Measurements from ENCODE around the gene UPK3A.

The UPK3A gene

DNA sequence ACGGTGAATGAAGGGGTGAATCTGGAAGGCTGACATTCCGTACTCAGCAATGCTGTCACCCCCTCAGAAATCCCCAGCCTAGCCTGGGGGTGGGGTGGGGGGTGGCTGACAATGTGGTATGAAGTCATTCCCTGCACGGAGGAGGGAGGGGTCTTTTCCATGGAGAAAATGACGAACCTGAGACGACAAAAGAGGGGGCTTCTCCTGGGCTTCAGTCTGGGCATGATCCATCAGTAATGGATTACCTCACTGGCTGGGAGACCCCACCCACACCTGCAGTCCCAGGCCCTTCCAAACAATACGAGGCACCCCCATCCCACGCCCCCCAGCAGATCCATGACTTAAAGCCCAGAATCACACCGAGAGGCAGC, 45.1 kb upstream of the UPK3A start:
- Histone ChIP-seq H3K27me3 (replicated peaks; ENCODE audit: insufficient read depth, low read length) (no peaks in the 10 kb centered on the region), H2AFZ (ENCODE audit: low read length) (no peak overlapping the region), H4K20me1 (ENCODE audit: insufficient read depth, low read length) (no peaks in the 10 kb centered on the region), H3K9me2 (replicated peaks; ENCODE audit: insufficient read depth, low read length) (no peaks in the 10 kb centered on the region), H3K36me3 (replicated peaks; ENCODE audit: insufficient read depth, low read length) (no peaks in the 10 kb centered on the region), H3F3A (ENCODE audit: insufficient read depth, low read length) (peaks cover 30% of the 10 kb centered on the region), H3K9ac (ENCODE audit: low read length) (peak overlapping the region; percentile 52; the same call in 1 of the 2 replicates), H3K4me3 (ENCODE audit: low read length) (peak overlapping the region; percentile 73), H3K4me1 (ENCODE audit: low read length) (peaks cover 52% of the 10 kb centered on the region), H3K4me2 (ENCODE audit: low read depth, low read length) (peak overlapping the region; percentile 87), H3K27ac (ENCODE audit: low read length) (no peak overlapping the region), H3K79me2 (ENCODE audit: low read length) (peaks cover 49% of the 10 kb centered on the region), H3K9me3 (replicated peaks; ENCODE audit: insufficient read depth, low read length) (no peaks in the 10 kb centered on the region)
- no peak for TF ChIP-seq EZH2phosphoT487 (IDR thresholded peaks at IDR 0.05; ENCODE audit: low read length)
- TF ChIP-seq, protein P1, sequence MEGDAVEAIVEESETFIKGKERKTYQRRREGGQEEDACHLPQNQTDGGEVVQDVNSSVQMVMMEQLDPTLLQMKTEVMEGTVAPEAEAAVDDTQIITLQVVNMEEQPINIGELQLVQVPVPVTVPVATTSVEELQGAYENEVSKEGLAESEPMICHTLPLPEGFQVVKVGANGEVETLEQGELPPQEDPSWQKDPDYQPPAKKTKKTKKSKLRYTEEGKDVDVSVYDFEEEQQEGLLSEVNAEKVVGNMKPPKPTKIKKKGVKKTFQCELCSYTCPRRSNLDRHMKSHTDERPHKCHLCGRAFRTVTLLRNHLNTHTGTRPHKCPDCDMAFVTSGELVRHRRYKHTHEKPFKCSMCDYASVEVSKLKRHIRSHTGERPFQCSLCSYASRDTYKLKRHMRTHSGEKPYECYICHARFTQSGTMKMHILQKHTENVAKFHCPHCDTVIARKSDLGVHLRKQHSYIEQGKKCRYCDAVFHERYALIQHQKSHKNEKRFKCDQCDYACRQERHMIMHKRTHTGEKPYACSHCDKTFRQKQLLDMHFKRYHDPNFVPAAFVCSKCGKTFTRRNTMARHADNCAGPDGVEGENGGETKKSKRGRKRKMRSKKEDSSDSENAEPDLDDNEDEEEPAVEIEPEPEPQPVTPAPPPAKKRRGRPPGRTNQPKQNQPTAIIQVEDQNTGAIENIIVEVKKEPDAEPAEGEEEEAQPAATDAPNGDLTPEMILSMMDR (IDR thresholded peaks at IDR 0.05; ENCODE audit: low read length) = no peak
- TF ChIP-seq EZH2 (optimal IDR thresholded peaks at IDR 0.05; ENCODE audit: low read depth, low read length) = no peak
- DNase-seq = no peak

DNA sequence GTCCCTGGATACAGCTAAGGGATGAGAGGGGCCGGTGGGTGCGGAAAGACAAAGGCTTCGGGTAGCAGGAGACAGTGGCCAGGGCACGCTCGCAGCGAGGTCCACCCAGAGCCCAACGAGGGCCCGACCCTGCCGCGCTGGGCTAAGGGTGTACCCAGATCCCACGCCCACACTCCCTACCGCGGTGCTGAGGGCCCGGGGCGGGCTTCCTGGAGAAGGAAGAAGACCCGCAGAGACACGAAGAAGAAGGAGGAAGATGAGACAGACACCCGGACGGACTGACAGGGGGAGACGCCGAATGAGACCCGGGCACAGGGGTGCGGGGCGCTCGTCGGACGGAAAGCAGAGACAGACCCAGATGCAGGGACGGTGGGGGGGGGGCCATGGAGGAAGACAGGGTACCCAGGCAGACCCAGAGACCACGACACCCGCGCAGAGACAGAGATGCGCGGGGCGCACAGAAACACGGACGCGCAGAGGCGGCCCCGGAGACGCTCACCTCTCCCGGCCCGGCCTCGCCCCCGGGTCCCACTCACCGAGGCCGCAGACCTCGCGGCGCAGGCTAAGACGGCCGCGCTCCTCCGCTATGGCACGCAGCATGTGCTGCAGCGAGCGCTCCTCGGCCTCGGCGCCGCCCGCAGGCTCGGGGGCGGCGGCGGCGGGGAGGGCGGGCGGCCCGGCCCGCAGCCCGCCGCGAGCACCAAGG, 44.5 kb upstream of the UPK3A start:
- Histone ChIP-seq H3K79me2 (ENCODE audit: low read length) (peaks cover 44% of the 10 kb centered on the region), H3K27me3 (replicated peaks; ENCODE audit: insufficient read depth, low read length) (no peaks in the 10 kb centered on the region), H2AFZ (ENCODE audit: low read length) (no peak overlapping the region), H3K9me3 (replicated peaks; ENCODE audit: insufficient read depth, low read length) (no peaks in the 10 kb centered on the region), H4K20me1 (ENCODE audit: insufficient read depth, low read length) (no peaks in the 10 kb centered on the region), H3F3A (ENCODE audit: insufficient read depth, low read length) (peaks cover 30% of the 10 kb centered on the region), H3K9ac (ENCODE audit: low read length) (peak overlapping the region; percentile 52), H3K4me2 (ENCODE audit: low read depth, low read length) (peak overlapping the region; percentile 87), H3K36me3 (replicated peaks; ENCODE audit: insufficient read depth, low read length) (no peaks in the 10 kb centered on the region), H3K9me2 (replicated peaks; ENCODE audit: insufficient read depth, low read length) (no peaks in the 10 kb centered on the region), H3K27ac (ENCODE audit: low read length) (no peak overlapping the region), H3K4me3 (ENCODE audit: low read length) (peak overlapping the region; percentile 73), H3K4me1 (ENCODE audit: low read length) (peaks cover 47% of the 10 kb centered on the region)
- no peak for DNase-seq
- TF ChIP-seq EZH2 (optimal IDR thresholded peaks at IDR 0.05; ENCODE audit: low read depth, low read length) = no peak
- TF ChIP-seq EZH2phosphoT487 (IDR thresholded peaks at IDR 0.05; ENCODE audit: low read length) = no peak
- TF ChIP-seq, protein P1 (IDR thresholded peaks at IDR 0.05; ENCODE audit: low read length) = no peak

DNA sequence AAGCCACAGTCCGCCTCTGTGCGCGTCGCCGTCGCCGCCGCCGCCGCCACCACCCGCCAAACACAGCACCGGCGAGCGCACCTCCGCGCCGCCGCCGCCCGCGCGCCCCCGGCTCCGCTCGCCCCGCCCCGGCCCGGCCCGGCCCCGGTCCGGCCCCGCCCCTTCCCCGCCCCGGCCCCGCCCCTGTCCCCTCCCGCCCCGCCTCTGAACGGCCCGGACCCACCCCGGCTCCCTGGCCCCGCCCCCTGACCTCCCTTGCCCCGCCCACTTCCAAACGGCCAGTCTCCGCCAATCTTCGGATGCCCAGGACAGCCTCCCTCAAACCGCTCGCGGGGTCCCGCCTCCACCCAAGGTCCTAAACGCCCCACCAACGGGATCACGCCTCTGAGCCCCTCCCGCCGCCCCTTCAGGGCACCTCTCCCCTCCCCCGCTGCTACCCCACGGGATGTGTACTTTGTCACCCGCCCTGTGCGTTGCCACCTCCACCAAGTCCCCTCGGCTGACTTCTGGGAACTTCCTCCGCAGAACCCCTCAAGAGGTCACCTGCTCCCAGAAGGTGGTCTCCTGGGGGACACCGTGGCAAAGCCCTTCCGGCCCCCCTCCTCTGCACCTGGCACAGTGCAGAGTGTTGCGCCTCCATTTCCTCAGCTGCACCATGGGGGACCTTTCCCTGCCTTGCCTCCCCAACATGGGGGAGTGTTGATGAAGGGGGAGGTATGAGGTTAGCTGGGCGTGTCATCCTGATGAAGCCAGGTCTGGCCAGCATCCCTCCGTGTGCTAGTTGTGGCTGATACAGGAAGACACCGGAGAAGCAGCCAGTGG, 43.7 kb upstream of the UPK3A start, which contains the start of gene KIAA0930:
KIAA0930 (minus strand) TSS at position 85 of the 822 bp plus-strand sequence. CDS start 191 bp downstream, outside the sequence.
- H3K4me1 ChIP-seq (ENCODE audit: low read length) = peaks cover 41% of the 10 kb centered on the region
- H3K36me3 ChIP-seq (replicated peaks; ENCODE audit: insufficient read depth, low read length) = no peaks in the 10 kb centered on the region
- DNase-seq = peak; percentile 72
- H3K9me2 ChIP-seq (replicated peaks; ENCODE audit: insufficient read depth, low read length) = no peaks in the 10 kb centered on the region
- peak within 1 kb of the TSS; percentile 73 for H3K4me3 ChIP-seq (ENCODE audit: low read length)
- H3K4me2 ChIP-seq (ENCODE audit: low read depth, low read length) = peak within 1 kb of the TSS; percentile 94
- TF ChIP-seq EZH2phosphoT487 (IDR thresholded peaks at IDR 0.05; ENCODE audit: low read length) = no peak
- no peak for TF ChIP-seq EZH2 (optimal IDR thresholded peaks at IDR 0.05; ENCODE audit: low read depth, low read length)
- TF ChIP-seq, protein P1 (IDR thresholded peaks at IDR 0.05; ENCODE audit: low read length) = no peak
- no peaks in the 10 kb centered on the region for H3K27me3 ChIP-seq (replicated peaks; ENCODE audit: insufficient read depth, low read length)
- peaks cover 44% of the 10 kb centered on the region for H3K79me2 ChIP-seq (ENCODE audit: low read length)
- H3K27ac ChIP-seq (ENCODE audit: low read length) = no peak within 1 kb of the TSS
- H3K9me3 ChIP-seq (replicated peaks; ENCODE audit: insufficient read depth, low read length) = no peaks in the 10 kb centered on the region
- H3K9ac ChIP-seq (ENCODE audit: low read length) = peak within 1 kb of the TSS; percentile 52
- H2AFZ ChIP-seq (ENCODE audit: low read length) = peak within 1 kb of the TSS; percentile 98
- H3F3A ChIP-seq (ENCODE audit: insufficient read depth, low read length) = peaks cover 23% of the 10 kb centered on the region
- no peaks in the 10 kb centered on the region for H4K20me1 ChIP-seq (ENCODE audit: insufficient read depth, low read length)

All from MM.1S (cell line).